Measurements from ENCODE around the gene PPM1L.

The PPM1L gene

GRCh38 chr3:160792540-160792939 lies 36.5 kb downstream of the PPM1L start:
- Histone ChIP-seq H3K27me3 (ENCODE audit: control insufficient read depth in 1 of 2, insufficient read depth in 2 of 2, low read length in 2 of 2) (no peaks in the 10 kb centered on the region), H3K9me3 (ENCODE audit: low read length) (no peaks in the 10 kb centered on the region), H3K27ac (ENCODE audit: low read depth, low read length) (no peak overlapping the region), H3K9ac (ENCODE audit: low read length) (no peak overlapping the region), H3K4me1 (ENCODE audit: insufficient read depth, low read length) (peaks cover 15% of the 10 kb centered on the region), H3K36me3 (ENCODE audit: insufficient read depth, low read length) (no peaks in the 10 kb centered on the region), H3K4me3 (ENCODE audit: low read depth in 1 of 2, low read length in 2 of 2) (no peak overlapping the region)

DNA sequence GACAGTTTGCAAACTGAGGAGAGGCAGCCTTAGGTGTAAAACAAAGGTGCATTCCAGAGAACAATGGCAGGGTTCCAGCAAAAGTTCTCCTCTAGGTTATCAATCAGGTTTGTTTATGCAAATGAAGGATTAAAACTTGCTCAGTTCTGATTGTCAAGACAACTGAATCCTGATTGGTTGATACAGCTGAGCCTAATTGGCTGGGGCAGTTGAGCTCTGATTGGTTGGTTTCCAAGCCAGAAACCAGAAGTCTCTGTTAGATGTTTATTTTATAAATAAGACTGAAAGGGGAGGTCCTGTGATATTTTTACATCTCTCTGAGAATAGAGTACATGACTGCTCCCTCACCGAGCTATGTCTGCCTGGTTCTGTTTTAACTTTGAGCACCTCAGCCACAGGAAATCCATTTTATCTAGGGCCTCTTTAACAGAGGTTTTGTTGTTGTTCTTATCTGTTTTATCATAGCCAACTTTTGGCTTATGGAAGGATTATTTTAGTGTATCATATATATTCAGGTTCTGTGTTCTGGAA lies 37.8 kb downstream of the PPM1L start:
- Histone ChIP-seq H3K36me3 (ENCODE audit: insufficient read depth, low read length) (no peaks in the 10 kb centered on the region), H3K9me3 (ENCODE audit: low read length) (no peaks in the 10 kb centered on the region), H3K9ac (ENCODE audit: low read length) (no peak overlapping the region), H3K27me3 (ENCODE audit: control insufficient read depth in 1 of 2, insufficient read depth in 2 of 2, low read length in 2 of 2) (no peaks in the 10 kb centered on the region), H3K27ac (ENCODE audit: low read depth, low read length) (no peak overlapping the region), H3K4me3 (ENCODE audit: low read depth in 1 of 2, low read length in 2 of 2) (no peak overlapping the region), H3K4me1 (ENCODE audit: insufficient read depth, low read length) (peaks cover 15% of the 10 kb centered on the region)

- Histone ChIP-seq H3K9ac (ENCODE audit: low read length) (no peak overlapping the region), H3K27me3 (ENCODE audit: control insufficient read depth in 1 of 2, insufficient read depth in 2 of 2, low read length in 2 of 2) (no peaks in the 10 kb centered on the region), H3K27ac (ENCODE audit: low read depth, low read length) (no peak overlapping the region), H3K9me3 (ENCODE audit: low read length) (no peaks in the 10 kb centered on the region), H3K4me1 (ENCODE audit: insufficient read depth, low read length) (peaks cover 4% of the 10 kb centered on the region), H3K36me3 (ENCODE audit: insufficient read depth, low read length) (no peaks in the 10 kb centered on the region), H3K4me3 (ENCODE audit: low read depth in 1 of 2, low read length in 2 of 2) (no peak overlapping the region)
Observed at GRCh38 chr3:160796089-160796812, 40.2 kb downstream of the PPM1L start.

- H3K4me3 ChIP-seq (ENCODE audit: low read depth in 1 of 2, low read length in 2 of 2) = no peak overlapping the region
- H3K36me3 ChIP-seq (ENCODE audit: insufficient read depth, low read length) = no peaks in the 10 kb centered on the region
- no peaks in the 10 kb centered on the region for H3K9me3 ChIP-seq (ENCODE audit: low read length)
- H3K27me3 ChIP-seq (ENCODE audit: control insufficient read depth in 1 of 2, insufficient read depth in 2 of 2, low read length in 2 of 2) = no peaks in the 10 kb centered on the region
- no peak overlapping the region for H3K27ac ChIP-seq (ENCODE audit: low read depth, low read length)
- H3K4me1 ChIP-seq (ENCODE audit: insufficient read depth, low read length) = peaks cover 3% of the 10 kb centered on the region
- H3K9ac ChIP-seq (ENCODE audit: low read length) = no peak overlapping the region
Observed at GRCh38 chr3:160796813-160797164, 40.8 kb downstream of the PPM1L start.

GRCh38 chr3:160797356-160797755 lies 41.3 kb downstream of the PPM1L start:
- Histone ChIP-seq H3K36me3 (ENCODE audit: insufficient read depth, low read length) (no peaks in the 10 kb centered on the region), H3K9ac (ENCODE audit: low read length) (no peak overlapping the region), H3K4me3 (ENCODE audit: low read depth in 1 of 2, low read length in 2 of 2) (no peak overlapping the region), H3K27me3 (ENCODE audit: control insufficient read depth in 1 of 2, insufficient read depth in 2 of 2, low read length in 2 of 2) (no peaks in the 10 kb centered on the region), H3K4me1 (ENCODE audit: insufficient read depth, low read length) (peaks cover 3% of the 10 kb centered on the region), H3K27ac (ENCODE audit: low read depth, low read length) (no peak overlapping the region), H3K9me3 (ENCODE audit: low read length) (no peaks in the 10 kb centered on the region)

- Histone ChIP-seq H3K27ac (ENCODE audit: low read depth, low read length) (peak overlapping the region; percentile 50), H3K27me3 (ENCODE audit: control insufficient read depth in 1 of 2, insufficient read depth in 2 of 2, low read length in 2 of 2) (no peaks in the 10 kb centered on the region), H3K9ac (ENCODE audit: low read length) (peak overlapping the region; percentile 27), H3K9me3 (ENCODE audit: low read length) (no peaks in the 10 kb centered on the region), H3K4me3 (ENCODE audit: low read depth in 1 of 2, low read length in 2 of 2) (peak overlapping the region in 1 of 2 donors; percentile 38), H3K4me1 (ENCODE audit: insufficient read depth, low read length) (peaks cover 31% of the 10 kb centered on the region), H3K36me3 (ENCODE audit: insufficient read depth, low read length) (no peaks in the 10 kb centered on the region)
Observed at GRCh38 chr3:160801386-160802118, 45.5 kb downstream of the PPM1L start.

- H3K4me1 ChIP-seq (ENCODE audit: insufficient read depth, low read length) = peaks cover 54% of the 10 kb centered on the region
- H3K36me3 ChIP-seq (ENCODE audit: insufficient read depth, low read length) = no peaks in the 10 kb centered on the region
- H3K9ac ChIP-seq (ENCODE audit: low read length) = no peak overlapping the region
- H3K27ac ChIP-seq (ENCODE audit: low read depth, low read length) = peak overlapping the region; percentile 61
- H3K9me3 ChIP-seq (ENCODE audit: low read length) = no peaks in the 10 kb centered on the region
- no peak overlapping the region for H3K4me3 ChIP-seq (ENCODE audit: low read depth in 1 of 2, low read length in 2 of 2)
- H3K27me3 ChIP-seq (ENCODE audit: control insufficient read depth in 1 of 2, insufficient read depth in 2 of 2, low read length in 2 of 2) = no peaks in the 10 kb centered on the region
Observed at GRCh38 chr3:160804762-160805161, 48.7 kb downstream of the PPM1L start.

DNA sequence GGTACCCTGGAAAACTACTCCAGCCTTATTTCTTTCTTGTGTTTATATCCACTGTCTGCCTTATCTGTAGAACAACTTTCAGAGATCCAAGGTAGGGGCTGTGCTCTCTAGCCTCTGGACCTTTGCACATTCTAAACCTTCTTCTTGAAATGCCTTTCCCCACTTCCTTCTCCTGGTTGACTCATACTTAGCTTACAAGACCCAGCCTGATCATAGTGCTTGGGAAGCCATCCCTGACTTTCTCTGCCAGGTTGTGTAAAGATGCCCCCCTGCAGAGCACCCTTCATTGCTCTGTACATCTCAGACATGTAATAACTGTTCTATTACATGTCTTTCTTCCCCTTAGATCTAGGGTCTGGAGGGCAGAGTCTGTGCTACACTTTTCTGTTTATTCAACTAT lies 50.1 kb downstream of the PPM1L start:
- Histone ChIP-seq H3K27me3 (ENCODE audit: control insufficient read depth in 1 of 2, insufficient read depth in 2 of 2, low read length in 2 of 2) (no peaks in the 10 kb centered on the region), H3K4me3 (ENCODE audit: low read depth in 1 of 2, low read length in 2 of 2) (no peak overlapping the region), H3K9me3 (ENCODE audit: low read length) (no peaks in the 10 kb centered on the region), H3K27ac (ENCODE audit: low read depth, low read length) (no peak overlapping the region), H3K4me1 (ENCODE audit: insufficient read depth, low read length) (peaks cover 68% of the 10 kb centered on the region), H3K36me3 (ENCODE audit: insufficient read depth, low read length) (no peaks in the 10 kb centered on the region), H3K9ac (ENCODE audit: low read length) (no peak overlapping the region)

DNA sequence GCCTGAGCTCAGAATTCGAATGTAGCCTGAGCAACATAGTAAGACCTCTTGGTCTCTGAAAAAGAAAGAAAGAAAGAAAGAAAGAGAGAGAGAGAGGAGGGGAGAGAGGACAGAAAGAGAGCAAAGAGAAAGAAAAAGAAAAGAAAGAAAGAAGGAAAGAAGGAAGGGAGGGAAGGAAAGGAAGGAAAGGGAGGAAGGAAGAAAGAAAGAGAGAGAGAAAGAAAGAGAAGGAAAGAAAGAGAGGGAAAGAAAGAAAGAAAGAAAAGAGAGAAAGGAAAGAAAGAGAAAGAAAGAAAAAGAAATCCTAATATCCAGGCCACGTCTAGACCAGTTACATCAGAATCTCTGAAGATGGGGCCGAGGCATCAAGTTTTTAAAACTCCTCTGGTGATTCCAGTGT lies 50.7 kb downstream of the PPM1L start:
- H3K36me3 ChIP-seq (ENCODE audit: insufficient read depth, low read length) = no peaks in the 10 kb centered on the region
- H3K9ac ChIP-seq (ENCODE audit: low read length) = no peak overlapping the region
- peaks cover 74% of the 10 kb centered on the region for H3K4me1 ChIP-seq (ENCODE audit: insufficient read depth, low read length)
- H3K4me3 ChIP-seq (ENCODE audit: low read depth in 1 of 2, low read length in 2 of 2) = no peak overlapping the region
- no peak overlapping the region for H3K27ac ChIP-seq (ENCODE audit: low read depth, low read length)
- no peaks in the 10 kb centered on the region for H3K9me3 ChIP-seq (ENCODE audit: low read length)
- no peaks in the 10 kb centered on the region for H3K27me3 ChIP-seq (ENCODE audit: control insufficient read depth in 1 of 2, insufficient read depth in 2 of 2, low read length in 2 of 2)

GRCh38 chr3:160808838-160809237 lies 52.8 kb downstream of the PPM1L start:
- no peak overlapping the region for H3K4me3 ChIP-seq (ENCODE audit: low read depth in 1 of 2, low read length in 2 of 2)
- no peak overlapping the region for H3K27ac ChIP-seq (ENCODE audit: low read depth, low read length)
- H3K4me1 ChIP-seq (ENCODE audit: insufficient read depth, low read length) = peaks cover 72% of the 10 kb centered on the region
- no peaks in the 10 kb centered on the region for H3K9me3 ChIP-seq (ENCODE audit: low read length)
- no peaks in the 10 kb centered on the region for H3K27me3 ChIP-seq (ENCODE audit: control insufficient read depth in 1 of 2, insufficient read depth in 2 of 2, low read length in 2 of 2)
- no peak overlapping the region for H3K9ac ChIP-seq (ENCODE audit: low read length)
- H3K36me3 ChIP-seq (ENCODE audit: insufficient read depth, low read length) = no peaks in the 10 kb centered on the region

DNA sequence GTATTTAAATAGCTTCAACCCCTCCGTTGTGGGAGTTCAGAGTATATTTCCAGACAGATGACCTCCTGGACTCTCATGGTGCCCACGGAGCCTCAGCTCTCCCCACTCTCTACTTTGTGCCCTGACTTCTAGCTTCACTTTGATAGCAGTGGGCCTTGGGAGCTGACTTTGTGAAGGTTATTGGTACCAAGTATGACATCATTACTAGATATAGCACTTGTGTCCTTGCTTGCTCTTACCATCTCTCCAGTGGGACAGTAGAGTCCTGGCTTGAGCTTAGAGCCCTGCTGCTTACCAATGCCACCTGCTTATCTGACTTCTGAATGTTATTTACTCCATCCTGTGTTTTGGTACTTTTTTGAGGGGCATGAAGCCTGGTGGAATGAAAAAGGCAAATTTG lies 53.4 kb downstream of the PPM1L start:
- no peaks in the 10 kb centered on the region for H3K27me3 ChIP-seq (ENCODE audit: control insufficient read depth in 1 of 2, insufficient read depth in 2 of 2, low read length in 2 of 2)
- no peak overlapping the region for H3K9ac ChIP-seq (ENCODE audit: low read length)
- no peaks in the 10 kb centered on the region for H3K36me3 ChIP-seq (ENCODE audit: insufficient read depth, low read length)
- no peaks in the 10 kb centered on the region for H3K9me3 ChIP-seq (ENCODE audit: low read length)
- peaks cover 69% of the 10 kb centered on the region for H3K4me1 ChIP-seq (ENCODE audit: insufficient read depth, low read length)
- H3K4me3 ChIP-seq (ENCODE audit: low read depth in 1 of 2, low read length in 2 of 2) = no peak overlapping the region
- H3K27ac ChIP-seq (ENCODE audit: low read depth, low read length) = no peak overlapping the region
